Muscle of leg (tissue), 11 donors: ENCODE data around the gene MAP3K20. TPM values are rescaled to one million over a fixed set of nuclear protein-coding genes. Genes with fewer than 3 reads are reported as not detected.
"Not testable (repeated sequence)": the region's sequence is repeated elsewhere in the genome, so short reads cannot be mapped to it uniquely, and the experiment has no call there.

Experiments
- DNase-seq: peaks from one replicate; pipeline ENCODE4 v3.0.0; 2013
- H3K27ac ChIP-seq: one replicate; pipeline ENCODE4 v1.5.1; 2013; ENCODE audit warnings: mild to moderate bottlenecking, low read length, control low read depth
- H3K27me3 ChIP-seq: one replicate; pipeline ENCODE4 v1.6.1; 2013; ENCODE audit warnings: low read length; ENCODE audit not compliant: control insufficient read depth, insufficient read depth
- H3K36me3 ChIP-seq: one replicate; pipeline ENCODE4 v1.6.1; 2013; ENCODE audit warnings: low read length; ENCODE audit not compliant: control insufficient read depth, insufficient read depth
- H3K4me1 ChIP-seq: one replicate; pipeline ENCODE4 v1.6.1; 2013; ENCODE audit warnings: low read length; ENCODE audit not compliant: control insufficient read depth, insufficient read depth
- H3K4me3 ChIP-seq: one replicate; pipeline ENCODE4 v1.5.1; 2013; ENCODE audit warnings: low read length, control low read depth
- H3K9me3 ChIP-seq: replicated peaks from 2 replicates; pipeline ENCODE4 v1.6.1; 2013; ENCODE audit warnings: low read depth, low read length; ENCODE audit not compliant: control insufficient read depth
- WGBS: methylation state at CpG from one replicate; pipeline ENCODE4 v1.1.5; 2013; ENCODE audit warnings: missing lambda C conversion rate; ENCODE audit not compliant: insufficient coverage; 5-methylcytosine and 5-hydroxymethylcytosine counted together
- polyA plus RNA-seq, 8 donors: library from polyadenylated mRNA; unstranded; fragments of 120-200 nt; gene quantifications; one replicate each; pipeline versions ENCODE4 v1.2.1 to v1.2.3, GENCODE V29; 2013; ENCODE audit warnings: inconsistent platforms in 1 of 8, low replicate concordance in 1 of 8; ENCODE audit not compliant: insufficient read length in 8 of 8, insufficient read depth in 1 of 8
- total RNA-seq: library from RNA; stranded (reverse); fragments of 120-200 nt; gene quantifications from one replicate; pipeline ENCODE4 v1.2.4, GENCODE V29; 2013

MAP3K20 gene
- total and polyA plus RNA-seq, 9 donors = 50.9 to 105 (median 84.2) TPM

GRCh38 chr2:173165443-173166238 lies 90.0 kb downstream of the MAP3K20 start:
- Histone ChIP-seq H3K36me3 (no peaks in the 10 kb centered on the region), H3K4me3 (no peak overlapping the region), H3K27me3 (no peaks in the 10 kb centered on the region), H3K27ac (no peak overlapping the region), H3K9me3 (no peaks in the 10 kb centered on the region), H3K4me1 (no peaks in the 10 kb centered on the region)
- WGBS = 78% methylated on average over 1 of the region's 5 CpGs
- no peak for DNase-seq

DNA sequence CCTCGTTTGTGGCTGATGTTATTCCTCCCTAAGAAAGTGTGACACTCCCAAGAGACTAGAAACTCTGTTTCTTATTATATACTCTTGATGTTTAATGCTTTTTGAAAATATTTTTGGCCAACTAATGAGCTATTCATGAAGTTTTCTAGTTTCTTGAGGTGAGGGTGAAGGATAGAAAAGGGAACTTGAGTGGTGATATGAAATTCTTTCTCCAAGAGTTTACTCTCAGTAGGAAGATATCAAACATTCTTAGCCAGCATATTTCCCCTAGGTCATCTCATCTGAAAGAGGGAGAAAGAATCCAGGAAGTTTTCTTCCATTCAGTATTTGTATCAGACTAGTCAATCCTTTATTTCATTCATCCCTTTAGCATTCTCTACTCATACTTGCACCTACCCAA lies 95.7 kb downstream of the MAP3K20 start:
- Histone ChIP-seq H3K4me1 (no peaks in the 10 kb centered on the region), H3K36me3 (no peaks in the 10 kb centered on the region), H3K27me3 (no peaks in the 10 kb centered on the region), H3K27ac (no peak overlapping the region), H3K4me3 (no peak overlapping the region), H3K9me3 (no peaks in the 10 kb centered on the region)
- WGBS = no CpG with 5 or more reads among the region's 1 CpG
- no peak for DNase-seq

GRCh38 chr2:173171924-173172643 lies 96.4 kb downstream of the MAP3K20 start:
- H3K27ac ChIP-seq = no peak overlapping the region
- no peaks in the 10 kb centered on the region for H3K27me3 ChIP-seq
- no peak for DNase-seq
- no peak overlapping the region for H3K4me3 ChIP-seq
- no peaks in the 10 kb centered on the region for H3K4me1 ChIP-seq
- no peaks in the 10 kb centered on the region for H3K36me3 ChIP-seq
- no CpG with 5 or more reads among the region's 1 CpG for WGBS
- no peaks in the 10 kb centered on the region for H3K9me3 ChIP-seq

DNA sequence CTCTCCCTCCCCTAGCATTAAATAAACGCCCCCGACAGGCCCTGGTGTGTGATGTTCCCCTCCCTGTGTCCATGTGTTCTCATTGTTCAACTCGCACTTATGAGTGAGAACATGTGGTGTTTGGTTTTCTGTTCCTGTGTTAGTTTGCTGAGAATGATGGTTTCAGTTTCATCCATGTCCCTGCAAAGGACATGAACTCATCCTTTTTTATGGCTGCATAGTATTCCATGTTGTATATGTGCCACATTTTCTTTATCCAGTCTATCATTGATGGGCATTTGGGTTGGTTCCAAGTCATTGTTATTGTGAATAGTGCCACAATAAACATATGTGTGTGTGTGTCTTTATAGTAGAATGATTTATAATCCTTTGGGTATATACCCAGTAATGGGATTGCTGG lies 98.7 kb downstream of the MAP3K20 start:
- WGBS = no CpG with 5 or more reads among the region's 3 CpGs
- H3K36me3 ChIP-seq, H3K4me1 ChIP-seq, DNase-seq, H3K27me3 ChIP-seq, H3K27ac ChIP-seq, H3K4me3 ChIP-seq, H3K9me3 ChIP-seq: not testable (repeated sequence)

DNA sequence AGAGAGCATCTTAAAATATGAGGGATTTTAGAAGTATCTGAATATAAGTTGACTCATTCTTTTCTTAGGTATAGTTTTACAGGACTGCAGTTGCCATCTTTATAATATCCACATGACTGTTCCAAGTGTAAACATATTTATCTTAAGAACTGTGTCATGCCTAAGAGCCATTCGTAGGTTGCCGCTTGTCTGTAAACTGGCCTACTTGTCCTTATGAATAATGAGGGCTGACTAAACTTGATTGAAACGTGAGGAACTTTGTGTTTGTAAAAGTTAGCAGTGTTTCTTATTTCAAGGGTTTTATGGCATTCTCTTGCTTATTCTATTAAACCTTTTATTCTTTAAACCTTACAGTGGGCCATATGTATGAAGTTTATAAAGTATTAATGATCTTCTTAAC lies 99.6 kb downstream of the MAP3K20 start:
- H3K36me3 ChIP-seq = no peaks in the 10 kb centered on the region
- no peaks in the 10 kb centered on the region for H3K9me3 ChIP-seq
- no peak for DNase-seq
- H3K27me3 ChIP-seq = no peaks in the 10 kb centered on the region
- no CpG with 5 or more reads among the region's 3 CpGs for WGBS
- no peak overlapping the region for H3K4me3 ChIP-seq
- no peaks in the 10 kb centered on the region for H3K4me1 ChIP-seq
- H3K27ac ChIP-seq = no peak overlapping the region

DNA sequence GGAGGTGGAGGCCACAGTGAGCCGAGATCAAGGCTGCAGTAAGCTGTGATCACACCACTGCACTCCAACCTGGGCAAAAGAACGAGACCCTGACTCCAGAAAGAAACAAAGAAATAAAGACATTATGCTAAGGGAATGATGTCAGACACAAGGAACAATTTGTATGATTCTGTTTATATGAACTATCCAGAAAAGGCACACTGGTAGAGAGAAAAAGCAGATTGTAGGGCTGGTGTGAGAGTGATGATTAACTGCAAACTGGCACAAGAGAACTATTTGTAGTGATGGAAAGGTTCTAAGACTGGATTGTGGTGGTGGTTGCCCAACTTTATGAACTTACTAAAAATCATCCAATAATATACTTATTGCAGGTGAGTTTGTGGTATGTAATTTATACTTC lies 106.3 kb downstream of the MAP3K20 start:
- DNase-seq = no peak
- H3K9me3 ChIP-seq = no peaks in the 10 kb centered on the region
- no peak overlapping the region for H3K4me3 ChIP-seq
- no peak overlapping the region for H3K27ac ChIP-seq
- no peaks in the 10 kb centered on the region for H3K27me3 ChIP-seq
- peaks cover 2% of the 10 kb centered on the region for H3K4me1 ChIP-seq
- WGBS = 60% methylated on average over 1 of the region's 2 CpGs
- H3K36me3 ChIP-seq = no peaks in the 10 kb centered on the region

DNA sequence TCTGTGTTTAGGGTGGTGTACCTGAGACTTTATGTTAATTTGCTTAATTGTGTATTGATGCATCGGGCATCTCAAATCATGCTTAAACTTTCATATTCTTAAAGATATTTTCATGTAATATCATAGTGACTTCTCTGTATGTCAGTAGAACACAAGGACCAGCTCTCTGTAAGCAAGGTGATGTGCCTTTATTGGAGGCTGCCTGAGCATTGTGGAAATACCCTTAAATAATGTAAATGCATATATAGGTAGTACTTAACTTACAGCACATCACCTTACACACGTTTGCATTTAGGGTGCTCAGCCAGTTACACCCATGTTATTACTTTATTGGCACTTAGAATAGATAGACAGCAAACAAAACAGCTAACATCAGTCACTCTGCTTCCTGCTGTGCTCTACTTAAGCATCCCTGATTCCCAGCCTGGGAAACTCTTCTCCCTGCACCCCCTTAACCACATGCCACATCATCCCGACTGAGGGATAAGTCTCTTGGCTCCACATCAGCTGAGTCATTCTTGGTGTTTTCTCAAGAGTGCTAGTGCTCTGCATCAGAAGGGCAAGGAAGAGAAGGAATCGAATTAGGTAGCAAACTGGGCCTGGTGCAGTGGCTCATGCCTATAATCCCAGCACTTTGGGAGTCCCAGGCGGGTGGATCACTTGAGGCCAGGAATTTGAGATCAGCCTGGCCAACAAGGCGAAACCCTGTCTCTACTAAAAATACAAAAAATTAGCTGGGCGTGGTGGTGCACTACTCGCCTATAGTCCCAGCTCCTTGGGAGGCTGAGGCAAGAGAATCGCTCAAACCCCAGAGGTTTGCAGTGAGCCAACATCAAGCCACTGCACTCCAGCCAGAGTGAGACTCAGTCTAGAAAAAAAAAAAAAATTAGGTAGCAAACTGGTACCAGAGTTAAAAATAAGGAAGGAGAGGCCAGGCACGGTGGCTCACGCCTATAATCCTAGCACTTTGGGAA lies 108.7 kb downstream of the MAP3K20 start:
- H3K27me3 ChIP-seq = no peaks in the 10 kb centered on the region
- H3K36me3 ChIP-seq = no peaks in the 10 kb centered on the region
- no peak overlapping the region for H3K4me3 ChIP-seq
- 97% methylated on average over 5 of the region's 11 CpGs for WGBS
- H3K27ac ChIP-seq = no peak overlapping the region
- H3K4me1 ChIP-seq = peaks cover 2% of the 10 kb centered on the region
- H3K9me3 ChIP-seq = no peaks in the 10 kb centered on the region
- DNase-seq = no peak

DNA sequence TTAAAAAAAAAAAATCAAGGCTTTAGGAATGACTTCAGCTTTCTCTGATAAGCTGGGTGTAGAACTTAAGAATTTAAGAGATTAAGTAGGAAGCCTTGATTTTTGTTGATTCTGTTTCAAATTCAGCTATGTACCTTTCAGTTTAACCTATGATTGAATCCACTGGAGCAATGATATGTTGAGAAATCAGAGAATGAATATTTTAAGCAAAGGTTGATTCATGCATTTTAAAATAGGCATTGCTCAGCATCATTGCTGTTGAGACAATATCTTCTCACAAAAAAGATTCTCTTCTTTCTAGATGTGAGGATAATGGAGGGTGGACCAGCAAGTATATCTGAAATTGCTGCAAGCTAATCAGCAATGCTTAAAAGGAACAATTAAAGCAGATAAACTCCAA lies 109.8 kb downstream of the MAP3K20 start:
- Histone ChIP-seq H3K27me3 (no peaks in the 10 kb centered on the region), H3K9me3 (no peaks in the 10 kb centered on the region), H3K27ac (no peak overlapping the region), H3K4me3 (no peak overlapping the region), H3K36me3 (no peaks in the 10 kb centered on the region), H3K4me1 (peaks cover 2% of the 10 kb centered on the region)
- no peak for DNase-seq

DNA sequence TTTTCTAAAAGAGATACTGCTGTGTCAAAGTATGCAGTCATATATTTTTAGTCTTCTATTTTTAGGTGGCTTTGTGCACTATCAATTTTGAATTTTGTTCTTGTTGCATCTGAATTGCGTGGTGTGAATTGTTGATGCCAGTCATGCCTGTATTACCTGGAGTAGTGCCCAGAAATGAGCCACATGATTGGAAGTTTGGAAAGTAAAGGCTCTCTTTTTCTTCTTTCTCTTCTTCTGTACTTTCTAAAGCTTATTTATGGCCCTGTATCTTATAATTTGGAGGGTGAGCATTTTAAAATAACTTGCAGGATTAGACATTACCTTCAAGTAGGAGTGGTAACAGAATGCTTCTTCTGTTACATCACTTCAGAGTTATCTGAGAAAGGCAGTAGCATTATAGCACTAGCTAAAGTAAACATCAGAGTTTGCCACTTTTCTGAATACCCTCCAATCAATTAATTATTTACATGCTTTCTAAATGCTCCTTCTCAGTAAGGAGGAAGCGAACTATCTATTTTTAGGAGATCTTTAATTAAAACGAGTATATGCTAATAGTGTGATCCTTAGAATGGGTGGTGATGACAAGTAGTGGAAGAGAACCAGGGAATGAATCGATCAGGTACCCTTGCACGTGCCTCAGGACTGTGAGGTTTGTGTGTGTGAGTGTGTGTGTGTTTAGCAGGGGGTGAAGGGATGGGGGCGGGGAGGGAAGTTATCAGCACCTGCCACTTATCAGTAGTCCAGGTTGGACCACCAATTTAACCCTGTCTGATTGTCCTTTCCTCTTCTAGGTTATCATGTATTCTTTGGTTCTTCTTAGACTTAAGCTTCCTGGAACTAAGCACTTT lies 112.5 kb downstream of the MAP3K20 start:
- Histone ChIP-seq H3K27me3 (no peaks in the 10 kb centered on the region), H3K27ac (no peak overlapping the region), H3K4me1 (peaks cover 2% of the 10 kb centered on the region), H3K9me3 (no peaks in the 10 kb centered on the region), H3K36me3 (peaks cover 11% of the 10 kb centered on the region), H3K4me3 (no peak overlapping the region)
- no peak for DNase-seq
- 91% methylated on average over 4 of the region's 6 CpGs for WGBS
